GM12878 (cell line): ENCODE data around the gene CBLN3.

ENCODE experiments used
- EZH2 ChIP-seq: IDR thresholded peaks from 2 replicates; pipeline ENCODE4 v1.6.1; 2012; ENCODE audit warnings: low read depth, mild to moderate bottlenecking, control low read depth, inconsistent platforms, low read length, borderline replicate concordance; ENCODE audit not compliant: control insufficient read depth
- MEF2B ChIP-seq: fragments of 450-650 bp; IDR thresholded peaks from 2 replicates; pipeline ENCODE4 v1.6.1; 2018; ENCODE audit warnings: mild to moderate bottlenecking, moderate library complexity; ENCODE audit not compliant: partially characterized antibody, poor library complexity, severe bottlenecking
- MTA2 ChIP-seq: fragments of 450-650 bp; IDR thresholded peaks from 2 replicates; pipeline ENCODE4 v1.6.1; 2016; ENCODE audit warnings: low read depth, mild to moderate bottlenecking, moderate library complexity
- POLR2A ChIP-seq: IDR thresholded peaks from 2 replicates; pipeline ENCODE4 v1.6.1; 2011; ENCODE audit warnings: low read depth, mild to moderate bottlenecking, low read length
- TF ChIP-seq, protein P1 (sequence below), 3 experiments: IDR thresholded peaks in 2 of 3; conservative IDR thresholded peaks in 1 of 3; 2 replicates each; pipeline ENCODE4 v1.5.1; 2011; ENCODE audit warnings: low read depth in 3 of 3, low read length in 3 of 3, mild to moderate bottlenecking in 3 of 3, control low read depth in 2 of 3, moderate library complexity in 2 of 3, inconsistent platforms in 1 of 3, mixed read lengths in 1 of 3; ENCODE audit not compliant: control insufficient read depth in 2 of 3, insufficient read depth in 1 of 3; ENCODE audit errors: extremely low read depth in 1 of 3

DNA sequence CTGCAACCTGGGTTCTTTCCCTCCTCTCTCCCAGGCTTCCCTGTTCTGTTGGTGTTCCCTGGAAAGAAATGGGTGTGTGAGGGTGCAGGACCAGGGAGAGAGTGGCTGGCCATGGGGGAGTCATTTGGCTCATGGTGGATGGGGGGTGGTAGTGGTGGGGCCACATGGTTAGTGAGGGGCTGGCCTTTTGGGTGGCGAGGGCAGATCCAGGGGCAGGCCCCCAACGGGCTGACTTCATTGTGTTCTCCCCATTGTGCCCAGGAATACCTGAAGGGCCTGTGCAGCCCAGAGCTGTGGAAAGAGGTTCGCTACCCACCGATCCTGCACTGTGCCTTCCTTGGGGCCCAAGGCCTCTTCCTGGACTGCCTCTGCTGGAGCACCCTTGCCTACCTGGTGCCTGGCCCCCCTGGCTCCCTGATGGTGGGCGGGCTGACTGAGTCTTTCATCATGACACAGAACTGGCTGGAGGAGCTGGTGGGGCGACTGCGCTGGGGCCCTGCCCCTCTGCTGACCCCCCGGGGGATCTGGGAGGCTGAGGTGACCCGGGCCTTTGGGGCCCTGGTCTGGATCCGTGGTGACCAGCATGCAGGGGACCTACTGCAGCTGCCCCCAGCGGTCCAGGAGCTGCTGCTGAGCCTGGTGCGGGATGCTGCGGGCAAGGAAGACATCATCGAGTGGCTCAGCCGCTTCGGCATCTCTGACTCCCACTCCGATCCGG is 21.7 kb downstream of the CBLN3 start:
- TF ChIP-seq MTA2 (no peak), EZH2 (no peak), POLR2A (no peak), MEF2B (no peak)
- TF ChIP-seq, protein P1, sequence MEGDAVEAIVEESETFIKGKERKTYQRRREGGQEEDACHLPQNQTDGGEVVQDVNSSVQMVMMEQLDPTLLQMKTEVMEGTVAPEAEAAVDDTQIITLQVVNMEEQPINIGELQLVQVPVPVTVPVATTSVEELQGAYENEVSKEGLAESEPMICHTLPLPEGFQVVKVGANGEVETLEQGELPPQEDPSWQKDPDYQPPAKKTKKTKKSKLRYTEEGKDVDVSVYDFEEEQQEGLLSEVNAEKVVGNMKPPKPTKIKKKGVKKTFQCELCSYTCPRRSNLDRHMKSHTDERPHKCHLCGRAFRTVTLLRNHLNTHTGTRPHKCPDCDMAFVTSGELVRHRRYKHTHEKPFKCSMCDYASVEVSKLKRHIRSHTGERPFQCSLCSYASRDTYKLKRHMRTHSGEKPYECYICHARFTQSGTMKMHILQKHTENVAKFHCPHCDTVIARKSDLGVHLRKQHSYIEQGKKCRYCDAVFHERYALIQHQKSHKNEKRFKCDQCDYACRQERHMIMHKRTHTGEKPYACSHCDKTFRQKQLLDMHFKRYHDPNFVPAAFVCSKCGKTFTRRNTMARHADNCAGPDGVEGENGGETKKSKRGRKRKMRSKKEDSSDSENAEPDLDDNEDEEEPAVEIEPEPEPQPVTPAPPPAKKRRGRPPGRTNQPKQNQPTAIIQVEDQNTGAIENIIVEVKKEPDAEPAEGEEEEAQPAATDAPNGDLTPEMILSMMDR (IDR thresholded peaks at IDR 0.05 in 2 of 3, conservative IDR thresholded peaks at IDR 0.05 in 1 of 3; ENCODE audit: control insufficient read depth in 2 of 3, extremely low read depth in 1 of 3, insufficient read depth in 1 of 3, low read depth in 3 of 3, low read length in 3 of 3) = no peak
